ENCODE results near the gene NLN. TPM values are rescaled to one million over a fixed set of nuclear protein-coding genes. Genes with fewer than 3 reads are reported as not detected.
"Not testable (repeated sequence)": the region's sequence is repeated elsewhere in the genome, so short reads cannot be mapped to it uniquely, and the experiment has no call there.

Gene NLN
- total RNA-seq, 1 donor from 2014 or later = 47.1 TPM

- DNase-seq (ENCODE audit: low spot score) = no peak
- ATAC-seq = no peak
Observed at GRCh38 chr5:65730910-65731309, 8.9 kb downstream of the NLN start.

GRCh38 chr5:65732046-65732445, 10.0 kb downstream of the NLN start:
- DNase-seq (ENCODE audit: low spot score) = not testable (repeated sequence)
- peak; percentile 33 for ATAC-seq

- not testable (repeated sequence) for ATAC-seq
Observed at GRCh38 chr5:65734196-65734775, 12.3 kb downstream of the NLN start.

GRCh38 chr5:65734921-65735320, 12.9 kb downstream of the NLN start:
- no peak for ATAC-seq
- no peak for DNase-seq (ENCODE audit: low spot score)

More at GRCh38 chr5:65734196-65734775, 12.3 kb downstream of the NLN start:
- DNase-seq (ENCODE audit: low spot score) = not testable (repeated sequence)

GRCh38 chr5:65736011-65736410, 14.0 kb downstream of the NLN start:
- no peak for ATAC-seq
- no peak for DNase-seq (ENCODE audit: low spot score)

- no peak for DNase-seq (ENCODE audit: low spot score)
- no peak for ATAC-seq
Observed at GRCh38 chr5:65737842-65738241, 15.8 kb downstream of the NLN start.

- ATAC-seq = no peak
- DNase-seq (ENCODE audit: low spot score) = no peak
Observed at GRCh38 chr5:65738305-65738704, 16.3 kb downstream of the NLN start.

- DNase-seq (ENCODE audit: low spot score) (no peak), ATAC-seq (no peak)
Observed at GRCh38 chr5:65739162-65739561, 17.2 kb downstream of the NLN start.

- DNase-seq (ENCODE audit: low spot score) = no peak
- peak; percentile 87 for ATAC-seq
Observed at GRCh38 chr5:65742565-65743231, 20.7 kb downstream of the NLN start.

- ATAC-seq = peak; percentile 78
- no peak for DNase-seq (ENCODE audit: low spot score)
Observed at GRCh38 chr5:65749221-65749844, 27.3 kb downstream of the NLN start.

- ATAC-seq (peak; percentile 17), DNase-seq (ENCODE audit: low spot score) (no peak)
Observed at GRCh38 chr5:65749956-65750355, 28.0 kb downstream of the NLN start.

- DNase-seq (ENCODE audit: low spot score) (no peak), ATAC-seq (peak; percentile 27)
Observed at GRCh38 chr5:65750938-65751337, 28.9 kb downstream of the NLN start.

- DNase-seq (ENCODE audit: low spot score) (no peak), ATAC-seq (no peak)
Observed at GRCh38 chr5:65753189-65753588, 31.2 kb downstream of the NLN start.

- ATAC-seq = no peak
- DNase-seq (ENCODE audit: low spot score) = no peak
Observed at GRCh38 chr5:65758546-65759144, 36.6 kb downstream of the NLN start.

GRCh38 chr5:65760504-65761275, 38.7 kb downstream of the NLN start:
- ATAC-seq (peak; percentile 99), DNase-seq (ENCODE audit: low spot score) (peak; percentile 51)

GRCh38 chr5:65762234-65762633, 40.2 kb downstream of the NLN start:
- ATAC-seq (no peak), DNase-seq (ENCODE audit: low spot score) (no peak)

GRCh38 chr5:65765582-65765981, 43.6 kb downstream of the NLN start:
- ATAC-seq (no peak), DNase-seq (ENCODE audit: low spot score) (no peak)

- no peak for DNase-seq (ENCODE audit: low spot score)
Observed at GRCh38 chr5:65766175-65766574, 44.2 kb downstream of the NLN start.

GRCh38 chr5:65766781-65767180, 44.8 kb downstream of the NLN start:
- no peak for ATAC-seq
- no peak for DNase-seq (ENCODE audit: low spot score)

More at GRCh38 chr5:65766175-65766574, 44.2 kb downstream of the NLN start:
- ATAC-seq = no peak

- DNase-seq (ENCODE audit: low spot score) = no peak
- no peak for ATAC-seq
Observed at GRCh38 chr5:65767565-65767964, 45.6 kb downstream of the NLN start.

- peak; percentile 80 for ATAC-seq
- no peak for DNase-seq (ENCODE audit: low spot score)
Observed at GRCh38 chr5:65768723-65769346, 46.8 kb downstream of the NLN start.
